NCI-H1417 (cell line): ENCODE results near the gene NCR3LG1.
"Not testable (repeated sequence)": the region's sequence is repeated elsewhere in the genome, so short reads cannot be mapped to it uniquely, and the experiment has no call there.

Experiments used
- DNase-seq, 3 experiments: peaks; one replicate each; lab custom pipeline; 2025; lab: John Stamatoyannopoulos, UW

The NCR3LG1 gene

DNA sequence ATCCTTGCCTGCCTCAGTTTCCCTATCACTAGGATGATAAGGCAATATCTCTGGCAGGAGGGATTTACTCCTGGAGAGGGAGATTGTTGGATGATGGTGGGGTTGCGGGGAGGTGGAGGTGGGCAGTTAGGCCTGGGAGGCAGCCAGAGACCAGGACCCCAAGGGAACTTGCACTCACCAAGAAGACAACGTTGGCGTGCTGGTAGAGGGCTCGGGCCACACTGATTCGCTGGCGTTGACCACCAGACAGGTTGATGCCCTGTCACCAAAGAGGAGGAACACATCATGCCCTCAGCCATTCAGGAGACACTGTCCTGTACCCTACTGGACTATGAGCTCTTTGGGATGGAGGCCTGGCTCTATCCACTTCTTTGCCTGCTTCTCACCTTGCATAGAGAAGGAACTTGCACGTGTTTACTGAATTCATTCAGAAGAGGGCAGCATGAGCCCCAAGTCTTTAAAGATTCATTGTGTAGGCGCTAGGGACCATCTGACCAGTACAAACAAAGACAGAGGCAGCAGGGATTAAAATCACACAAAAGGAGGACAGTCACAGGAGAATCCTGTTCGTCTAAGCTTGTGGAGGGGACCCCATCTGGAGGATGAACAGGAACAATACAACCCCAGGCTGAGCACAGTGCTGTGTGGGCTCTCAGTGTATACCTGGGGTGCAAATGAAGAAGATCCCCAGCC, 61.0 kb downstream of the NCR3LG1 start:
- DNase-seq, result peak; percentile 39 to 77 (median 50)

DNA sequence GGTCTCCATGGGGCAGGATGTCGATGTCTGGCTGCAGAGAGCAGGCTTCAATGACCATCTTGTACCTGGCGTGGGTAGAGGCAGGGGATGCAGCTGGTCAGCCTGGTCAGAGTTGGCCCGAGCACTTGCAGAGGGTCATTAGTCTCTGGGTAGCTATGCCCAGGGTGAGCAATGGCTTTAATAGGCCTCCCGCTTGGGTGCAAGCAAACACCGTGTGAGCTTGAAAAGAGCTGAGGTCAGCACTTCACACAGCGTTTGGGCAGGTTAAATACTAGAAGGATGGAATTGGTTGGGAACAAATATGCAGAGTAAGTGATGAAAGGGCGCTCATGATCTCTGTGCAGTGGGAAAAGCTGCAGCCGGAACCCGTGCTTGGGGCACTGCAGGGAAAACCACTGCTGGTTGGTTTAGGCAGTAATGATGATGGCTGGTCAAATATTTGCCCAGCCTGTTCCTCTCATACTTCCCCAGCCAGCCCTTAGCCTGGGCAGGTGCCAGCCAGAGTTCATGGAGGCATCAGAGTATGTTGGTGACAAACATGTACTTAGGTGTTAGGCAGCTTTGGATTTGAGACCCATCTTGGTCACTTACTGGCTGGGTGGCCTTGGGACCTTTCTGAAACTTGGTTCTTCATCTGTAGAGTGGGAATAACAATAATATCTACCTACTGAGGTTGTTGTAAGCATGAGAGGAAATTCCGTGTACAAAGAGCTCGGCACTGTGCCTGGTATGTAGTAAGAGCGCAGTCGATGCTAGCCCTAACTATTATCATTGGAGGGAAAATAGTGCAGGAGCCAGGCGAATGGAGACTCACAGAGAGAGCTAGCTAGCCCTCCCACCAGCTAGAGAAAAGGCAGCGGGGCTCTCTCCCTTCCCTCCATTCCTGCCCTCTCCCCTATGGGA, 62.1 kb downstream of the NCR3LG1 start:
- DNase-seq, result peak; percentile 75 to 94 (median 75)

DNA sequence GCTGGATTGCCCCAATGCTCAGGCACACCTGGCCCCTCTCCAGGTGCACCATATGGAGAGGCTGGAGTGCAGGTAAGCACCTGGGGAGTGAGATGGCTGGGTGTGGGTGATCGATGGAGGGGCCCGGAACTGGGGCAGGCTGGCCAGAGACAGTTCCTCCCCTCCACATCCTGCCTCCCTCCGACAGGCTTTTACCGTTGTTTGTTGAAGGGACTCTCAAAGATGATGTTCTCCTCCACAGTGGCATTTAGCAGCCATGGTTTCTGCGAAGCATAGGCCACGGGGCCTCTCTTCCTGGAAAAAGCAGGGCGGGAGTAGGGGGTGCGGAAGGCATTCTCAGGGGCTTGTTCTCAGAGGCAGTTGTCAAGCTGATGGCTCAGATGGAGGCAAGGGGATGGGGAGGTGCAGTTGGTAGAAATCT, 62.7 kb downstream of the NCR3LG1 start:
- DNase-seq, result peak in 2 of 3 experiments; percentile 70 to 84

DNA sequence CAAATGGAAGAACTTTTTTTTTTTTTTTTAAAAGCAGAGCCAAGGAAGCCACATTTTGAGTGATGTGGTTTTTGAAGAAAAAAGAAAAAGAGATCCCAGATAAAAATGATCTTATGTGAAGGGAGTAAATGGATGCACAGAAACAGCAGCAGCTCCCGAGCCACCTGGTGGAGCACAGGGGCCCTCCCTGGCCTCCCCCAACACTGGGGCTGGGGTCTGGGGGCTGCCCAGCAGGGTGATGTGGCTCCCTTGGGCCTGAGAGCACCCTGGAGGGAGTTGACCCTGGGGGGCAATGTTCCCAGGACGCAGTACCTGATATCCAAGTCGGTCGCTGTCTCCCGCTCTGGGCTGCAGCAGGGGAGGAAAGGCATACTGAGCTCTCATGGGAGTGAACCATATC, 63.4 kb downstream of the NCR3LG1 start:
- no peak for DNase-seq

DNA sequence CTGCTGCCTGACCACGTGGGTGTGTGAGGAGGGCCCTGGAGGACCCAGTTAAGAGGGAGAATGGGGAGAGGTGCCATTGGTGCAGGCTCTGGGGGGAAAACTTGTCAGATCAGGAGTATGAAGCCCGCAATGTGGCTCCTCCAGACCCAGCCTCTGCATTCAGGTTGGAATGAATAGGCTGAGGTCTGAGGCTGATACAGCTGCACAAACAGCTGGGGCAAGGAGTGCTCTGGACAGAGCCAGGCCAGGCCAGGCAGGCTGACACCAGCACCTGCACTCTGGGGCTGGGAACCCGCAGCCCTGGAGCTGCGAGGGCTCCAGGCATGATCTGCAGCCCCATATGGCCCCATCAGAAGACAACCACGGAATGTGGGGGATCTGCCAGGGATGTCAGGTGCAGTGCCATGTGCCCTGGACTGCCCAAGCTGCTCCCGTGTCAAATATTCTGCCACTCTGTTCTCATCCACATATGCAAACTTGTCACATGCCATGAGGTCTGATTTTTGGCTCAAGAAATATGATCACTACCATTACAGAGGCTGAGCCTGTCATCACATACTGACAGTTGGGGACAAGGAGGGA, 64.0 kb downstream of the NCR3LG1 start:
- no peak for DNase-seq

DNA sequence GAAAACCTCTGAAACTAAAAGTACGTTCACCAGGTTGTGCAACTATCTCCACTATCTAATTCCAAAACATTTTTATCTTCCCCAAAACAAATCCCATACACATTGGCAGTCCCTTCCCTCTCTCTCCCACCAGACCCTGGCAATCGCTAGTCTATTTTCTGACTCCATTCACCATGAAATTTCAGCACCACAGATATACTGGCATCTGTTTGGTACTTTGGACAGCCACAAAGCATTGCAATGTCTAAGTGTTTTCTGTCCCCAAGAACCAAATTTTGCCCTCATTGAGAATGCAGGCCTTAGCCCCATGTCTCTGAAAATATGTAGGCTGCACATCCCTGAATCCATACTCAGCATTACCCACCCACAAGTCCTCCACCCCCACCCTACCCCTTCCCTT, 64.9 kb downstream of the NCR3LG1 start:
- no peak for DNase-seq

DNA sequence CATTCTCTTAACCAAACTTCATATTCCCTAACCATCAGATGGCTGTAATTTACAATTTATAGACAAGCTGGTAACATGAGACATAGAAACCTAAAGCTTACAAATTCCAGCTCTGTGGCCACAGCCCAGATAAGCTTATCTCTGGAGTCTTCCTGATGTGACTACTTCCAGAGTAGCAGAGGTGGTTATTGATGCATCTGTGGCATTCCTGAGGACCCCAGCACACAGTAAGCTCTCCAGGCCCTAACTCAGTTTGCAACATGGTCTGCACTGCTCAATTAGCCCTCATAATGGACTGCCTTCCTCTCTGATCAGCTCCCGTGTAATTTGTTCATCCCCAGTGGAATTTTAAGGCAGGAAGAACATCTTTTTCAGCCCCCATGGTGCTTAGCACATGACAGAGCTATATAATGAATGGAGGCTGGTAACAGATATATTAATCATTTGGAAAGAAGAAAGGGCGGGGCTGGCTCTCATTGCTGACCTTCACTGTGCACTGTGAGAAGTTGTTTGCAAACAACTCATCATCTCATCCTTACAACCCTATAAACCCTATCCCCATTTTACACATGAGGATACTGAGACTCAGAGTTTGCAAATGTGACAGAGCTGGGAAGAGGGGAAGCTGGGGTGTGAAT, 67.0 kb downstream of the NCR3LG1 start:
- DNase-seq, result no peak

DNA sequence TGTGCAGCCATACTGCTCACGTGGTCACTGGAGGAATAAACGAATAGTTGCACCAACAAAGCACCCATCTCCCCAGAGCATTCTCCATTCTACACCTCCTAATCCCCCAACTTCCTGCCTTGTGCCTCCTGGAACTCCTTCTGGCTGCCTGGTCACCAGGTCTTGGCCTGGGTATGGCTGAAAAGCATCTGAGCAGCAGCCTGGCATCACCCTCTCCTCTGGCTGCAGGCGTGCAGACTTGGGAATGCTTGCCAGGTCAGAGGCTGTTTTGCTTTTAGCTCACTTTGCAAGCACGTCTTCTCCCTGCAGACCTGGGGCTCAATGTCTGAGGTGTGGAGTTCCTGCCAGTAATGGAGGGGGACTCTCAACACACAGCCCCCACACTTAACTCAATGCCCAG, 70.2 kb downstream of the NCR3LG1 start:
- no peak for DNase-seq

DNA sequence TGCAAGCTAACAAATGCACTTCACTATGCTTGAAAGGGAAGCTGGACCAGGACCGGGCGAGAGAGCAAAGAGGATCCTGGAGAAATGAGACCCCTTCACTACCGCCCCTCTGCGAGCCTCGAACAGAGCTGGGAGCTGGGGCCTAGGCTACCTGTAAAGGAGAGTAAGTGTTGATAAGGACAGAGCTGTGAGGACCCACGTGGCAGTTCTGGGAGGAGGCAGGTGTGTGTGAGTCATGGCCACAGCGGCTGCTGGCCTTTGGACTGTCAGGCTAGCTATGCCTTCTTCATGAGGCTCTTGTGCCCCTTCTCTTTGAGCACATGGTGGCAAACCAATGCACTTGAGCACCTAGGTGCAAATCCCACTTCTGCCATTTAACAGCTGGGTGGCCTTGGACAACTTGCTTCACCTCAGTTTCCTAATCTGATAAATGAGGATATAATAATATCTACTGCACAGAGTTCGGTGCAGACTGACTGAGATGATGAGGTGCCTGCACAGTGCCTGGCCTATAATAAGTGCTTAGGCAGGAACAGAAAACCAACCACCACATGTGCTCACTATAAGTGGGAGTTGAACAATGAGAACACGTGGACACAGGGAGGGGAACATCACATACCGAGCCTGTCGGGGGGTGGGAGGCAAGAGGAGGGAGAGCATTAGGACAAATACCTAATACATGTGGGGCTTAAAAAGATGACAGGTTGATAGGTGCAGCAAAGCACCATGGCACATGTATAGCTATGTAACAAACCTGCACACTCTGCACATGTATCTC, 72.1 kb downstream of the NCR3LG1 start:
- no peak for DNase-seq

DNA sequence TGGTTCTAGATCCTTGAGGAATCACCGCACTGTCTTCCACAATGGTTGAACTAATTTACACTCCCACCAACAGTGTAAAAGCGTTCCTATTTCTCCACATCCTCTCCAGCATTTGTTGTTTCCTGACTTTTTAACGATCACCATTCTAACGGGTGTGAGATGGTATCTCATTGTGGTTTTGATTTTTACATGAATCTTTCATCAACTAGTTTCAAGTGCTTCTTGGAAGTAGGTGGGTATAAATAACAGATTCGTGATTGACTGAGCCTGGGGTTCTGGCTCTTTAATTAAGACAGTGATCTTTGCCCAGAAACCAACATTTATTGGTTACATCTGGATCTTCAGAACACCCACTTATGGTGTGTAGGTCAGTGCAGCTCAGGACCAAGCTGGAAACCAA, 74.6 kb downstream of the NCR3LG1 start:
- DNase-seq, result not testable (repeated sequence)
